Heart left ventricle (tissue), 13 donors: ENCODE results near the gene RAB43.

ENCODE experiments used
- CTCF ChIP-seq, 12 donors: fragments of 200-600 bp; sonication (generic) in 4 of 12; IDR thresholded peaks; one replicate each; pipeline versions ENCODE4 v1.5.0 to v1.8.0; 2018 to 2022; ENCODE audit warnings: antibody characterized with exemption in 12 of 12, mild to moderate bottlenecking in 5 of 12
- POLR2A ChIP-seq, 2 donors: fragments of 450-650 bp; IDR thresholded peaks; one replicate each; pipeline ENCODE4 v1.6.1; 2017; ENCODE audit warnings: antibody characterized with exemption in 2 of 2, mild to moderate bottlenecking in 2 of 2, moderate library complexity in 2 of 2
- donor health status: ischemic (EF 13 %, LVEDD 7.1; RV severe dilation, severe dysfunction).
- donor health status: DM: no; HTN: yes; CAD: no.
- donor health status: DM: no; HTN: no; CAD: no.
- donor health status: ischemic (EF 25% LVEDD 6.9; RV normal size, moderate dysfunction).
- donor health status: ischemic (EF 25% LVEDD 5.7; RV mildly dilated, moderate dysfunction).
- donor health status: ischemic (EF 35%, LVEDD 5.7; RV mildly dilated, moderate dysfunction).
- donor health status: nonischemic (EF 11% LVEDD 7.7; RV severe dilation, severe dysfunction).
- donor health status: DM: yes; HTN: yes; CAD: no.
- donor health status: PGD.
- donor health status: ischemic (EF 29% LVEDD 5.4; RV normal size, mild dysfunction).
- donor health status: nonischemic (EF 23%, LVEDD 6.1; RV moderate dilation, normal function).

- TF ChIP-seq CTCF (IDR thresholded peaks at IDR 0.05): no peak
- TF ChIP-seq POLR2A (IDR thresholded peaks at IDR 0.05): no peak
These were observed 34.4 kb downstream of the RAB43 start for GRCh38 chr3:129087138-129087702.
